Measurements from ENCODE around the gene PTPRT.

DNA sequence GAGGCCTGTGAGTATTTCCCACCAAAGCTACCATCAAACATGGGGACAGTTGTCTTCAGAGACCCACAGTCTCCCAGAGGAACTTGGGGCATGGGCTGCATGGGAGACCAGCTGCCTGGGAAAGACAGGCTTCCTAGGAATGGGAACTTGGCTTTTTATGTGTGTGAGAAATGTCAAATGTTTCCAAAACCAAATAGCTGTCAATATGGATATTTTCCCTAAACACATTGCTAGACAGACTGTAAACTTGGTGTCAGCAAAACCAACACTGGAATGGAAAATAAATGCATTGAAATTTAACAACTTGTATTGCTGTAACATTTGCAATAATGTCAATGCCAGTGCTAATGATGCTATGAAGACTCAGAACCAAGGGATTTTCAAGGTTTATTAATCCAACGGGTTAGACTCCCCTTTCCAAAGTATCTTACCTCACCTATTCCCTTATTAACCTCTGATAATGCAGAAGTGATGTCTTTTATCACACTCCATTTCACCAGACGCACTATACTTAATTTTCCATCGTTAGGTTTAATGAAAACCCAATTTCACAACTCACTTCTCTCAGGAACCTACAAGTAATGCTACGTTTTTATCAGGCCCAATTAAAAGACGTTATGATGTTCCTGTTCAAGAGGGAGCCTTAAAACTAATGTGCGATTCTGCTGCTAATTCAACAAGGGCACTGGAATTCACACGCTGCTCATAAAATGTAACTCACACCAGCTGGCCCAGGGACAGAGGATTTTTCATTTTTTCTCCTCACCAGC is 1025.4 kb downstream of the PTPRT start:
- TF ChIP-seq, protein P1, sequence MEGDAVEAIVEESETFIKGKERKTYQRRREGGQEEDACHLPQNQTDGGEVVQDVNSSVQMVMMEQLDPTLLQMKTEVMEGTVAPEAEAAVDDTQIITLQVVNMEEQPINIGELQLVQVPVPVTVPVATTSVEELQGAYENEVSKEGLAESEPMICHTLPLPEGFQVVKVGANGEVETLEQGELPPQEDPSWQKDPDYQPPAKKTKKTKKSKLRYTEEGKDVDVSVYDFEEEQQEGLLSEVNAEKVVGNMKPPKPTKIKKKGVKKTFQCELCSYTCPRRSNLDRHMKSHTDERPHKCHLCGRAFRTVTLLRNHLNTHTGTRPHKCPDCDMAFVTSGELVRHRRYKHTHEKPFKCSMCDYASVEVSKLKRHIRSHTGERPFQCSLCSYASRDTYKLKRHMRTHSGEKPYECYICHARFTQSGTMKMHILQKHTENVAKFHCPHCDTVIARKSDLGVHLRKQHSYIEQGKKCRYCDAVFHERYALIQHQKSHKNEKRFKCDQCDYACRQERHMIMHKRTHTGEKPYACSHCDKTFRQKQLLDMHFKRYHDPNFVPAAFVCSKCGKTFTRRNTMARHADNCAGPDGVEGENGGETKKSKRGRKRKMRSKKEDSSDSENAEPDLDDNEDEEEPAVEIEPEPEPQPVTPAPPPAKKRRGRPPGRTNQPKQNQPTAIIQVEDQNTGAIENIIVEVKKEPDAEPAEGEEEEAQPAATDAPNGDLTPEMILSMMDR (IDR thresholded peaks at IDR 0.05), result no peak
- TF ChIP-seq POLR2A (IDR thresholded peaks at IDR 0.05) (no peak), EP300 (IDR thresholded peaks at IDR 0.05) (no peak)

Measured in ovary (tissue), 3 donors.